Body of pancreas (tissue), 4 donors: ENCODE results near the gene TNFSF4.
"Not testable (repeated sequence)": the region's sequence is repeated elsewhere in the genome, so short reads cannot be mapped to it uniquely, and the experiment has no call there.

Source experiments
- CTCF ChIP-seq, 7 experiments: fragments of 450-650 bp in 4 of 7; fragments of 200-600 bp in 3 of 7; sonication (generic) in 3 of 7; IDR thresholded peaks; one replicate each; pipeline ENCODE4 v1.5.1; 2016 to 2019; ENCODE audit warnings: antibody characterized with exemption in 7 of 7
- POLR2A ChIP-seq, 3 donors: fragments of 450-650 bp; IDR thresholded peaks; one replicate each; pipeline ENCODE4 v1.6.1; 2016; ENCODE audit warnings: antibody characterized with exemption in 3 of 3, mild to moderate bottlenecking in 2 of 3

DNA sequence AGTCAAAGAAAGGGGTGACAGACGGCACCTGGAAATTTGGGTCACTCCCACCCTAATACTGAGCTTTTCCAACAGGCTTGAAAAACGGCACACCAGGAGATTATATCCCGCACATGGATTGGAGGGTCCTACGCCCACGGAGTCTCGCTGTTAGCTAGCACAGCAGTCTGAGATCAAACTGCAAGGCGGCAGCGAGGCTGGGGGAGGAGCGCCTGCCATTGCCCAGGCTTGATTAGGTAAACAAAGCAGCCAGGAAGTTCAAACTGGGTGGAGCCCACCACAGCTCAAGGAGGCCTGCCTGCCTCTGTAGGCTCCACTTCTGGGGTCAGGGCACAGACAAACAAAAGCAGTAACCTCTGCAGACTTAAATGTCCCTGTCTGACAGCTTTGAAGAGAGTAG, 53.2 kb downstream of the TNFSF4 start:
- TF ChIP-seq CTCF, POLR2A (IDR thresholded peaks at IDR 0.05): not testable (repeated sequence)
